ENCODE data around the gene LRRC9. TPM values are rescaled to one million over a fixed set of nuclear protein-coding genes. Genes with fewer than 3 reads are reported as not detected.

Gene LRRC9
- polyA plus RNA-seq, 3 donors: not detected

DNA sequence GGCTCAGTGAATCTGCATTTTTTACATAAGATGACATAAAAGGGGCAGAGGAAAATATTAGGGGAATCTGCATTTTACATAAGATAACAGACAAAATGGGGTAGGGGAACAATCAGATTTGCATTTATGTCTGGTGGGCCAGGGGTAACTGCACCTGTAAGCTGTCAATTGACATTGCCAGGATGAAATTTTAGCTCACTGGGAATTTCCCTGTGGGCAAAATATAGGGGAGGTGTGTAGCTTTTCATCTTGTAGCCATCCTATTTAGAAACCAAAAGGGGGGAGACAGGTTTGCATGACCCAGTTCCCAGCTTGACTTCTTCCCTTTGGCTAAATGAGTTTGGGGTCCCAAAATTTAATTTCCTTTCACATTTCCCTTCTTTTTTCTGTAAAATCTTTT, 175.3 kb downstream of the LRRC9 start:
- Histone ChIP-seq H2AFZ (ENCODE audit: insufficient read depth, low read depth, low read length, poor library complexity, severe bottlenecking) (no peak overlapping the region), H3K9ac (ENCODE audit: insufficient read depth, low read length, poor library complexity, severe bottlenecking) (no peak overlapping the region), H3K79me2 (ENCODE audit: insufficient read depth, low read length) (peaks cover 77% of the 10 kb centered on the region), H3K4me2 (replicated peaks; ENCODE audit: extremely low read depth, low read length, poor library complexity, severe bottlenecking) (no peak overlapping the region), H3K9me3 (replicated peaks in 1 of 2; ENCODE audit: control insufficient read depth in 1 of 2, insufficient read depth in 1 of 2, low read length in 2 of 2) (no peaks in the 10 kb centered on the region), H3K4me3 (replicated peaks in 1 of 3; ENCODE audit: low read depth in 2 of 3, low read length in 3 of 3) (no peak overlapping the region), H3K27ac (ENCODE audit: low read depth in 1 of 2, low read length in 2 of 2) (no peak overlapping the region), H3K4me1 (ENCODE audit: control insufficient read depth in 1 of 2, insufficient read depth in 2 of 2, low read length in 2 of 2) (peaks cover 20 to 35% of the 10 kb centered on the region in 2 donors), H3K27me3 (ENCODE audit: control insufficient read depth in 2 of 2, insufficient read depth in 2 of 2, low read length in 2 of 2) (no peaks in the 10 kb centered on the region), H4K20me1 (ENCODE audit: insufficient read depth, low read length) (no peaks in the 10 kb centered on the region), H3K36me3 (replicated peaks in 1 of 2; ENCODE audit: control insufficient read depth in 1 of 2, insufficient read depth in 2 of 2, low read length in 2 of 2) (peaks cover 7 to 15% of the 10 kb centered on the region in 2 donors)
- Mint-ChIP-seq H3K4me1 (peaks cover 36% of the 10 kb centered on the region), H3K9me3 (peaks cover 0 to 3% (median 0%) of the 10 kb centered on the region in 7 donors), H3K27me3 (ENCODE audit: low read depth in 3 of 3) (no peaks in the 10 kb centered on the region), H3K27ac (no peak overlapping the region), H3K4me3 (no peak overlapping the region), H3K36me3 (peaks cover 20 to 24% of the 10 kb centered on the region in 2 donors)
- no peak for DNase-seq
- TF ChIP-seq, protein P1, sequence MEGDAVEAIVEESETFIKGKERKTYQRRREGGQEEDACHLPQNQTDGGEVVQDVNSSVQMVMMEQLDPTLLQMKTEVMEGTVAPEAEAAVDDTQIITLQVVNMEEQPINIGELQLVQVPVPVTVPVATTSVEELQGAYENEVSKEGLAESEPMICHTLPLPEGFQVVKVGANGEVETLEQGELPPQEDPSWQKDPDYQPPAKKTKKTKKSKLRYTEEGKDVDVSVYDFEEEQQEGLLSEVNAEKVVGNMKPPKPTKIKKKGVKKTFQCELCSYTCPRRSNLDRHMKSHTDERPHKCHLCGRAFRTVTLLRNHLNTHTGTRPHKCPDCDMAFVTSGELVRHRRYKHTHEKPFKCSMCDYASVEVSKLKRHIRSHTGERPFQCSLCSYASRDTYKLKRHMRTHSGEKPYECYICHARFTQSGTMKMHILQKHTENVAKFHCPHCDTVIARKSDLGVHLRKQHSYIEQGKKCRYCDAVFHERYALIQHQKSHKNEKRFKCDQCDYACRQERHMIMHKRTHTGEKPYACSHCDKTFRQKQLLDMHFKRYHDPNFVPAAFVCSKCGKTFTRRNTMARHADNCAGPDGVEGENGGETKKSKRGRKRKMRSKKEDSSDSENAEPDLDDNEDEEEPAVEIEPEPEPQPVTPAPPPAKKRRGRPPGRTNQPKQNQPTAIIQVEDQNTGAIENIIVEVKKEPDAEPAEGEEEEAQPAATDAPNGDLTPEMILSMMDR (IDR thresholded peaks at IDR 0.05): no peak
- intact Hi-C loops (cut with micrococcal nuclease): loop anchor here (10.0 kb wide), 1 partner anchor 150 kb away; the partner anchor contains the start of gene PPM1A (in 2 of the 2)

DNA sequence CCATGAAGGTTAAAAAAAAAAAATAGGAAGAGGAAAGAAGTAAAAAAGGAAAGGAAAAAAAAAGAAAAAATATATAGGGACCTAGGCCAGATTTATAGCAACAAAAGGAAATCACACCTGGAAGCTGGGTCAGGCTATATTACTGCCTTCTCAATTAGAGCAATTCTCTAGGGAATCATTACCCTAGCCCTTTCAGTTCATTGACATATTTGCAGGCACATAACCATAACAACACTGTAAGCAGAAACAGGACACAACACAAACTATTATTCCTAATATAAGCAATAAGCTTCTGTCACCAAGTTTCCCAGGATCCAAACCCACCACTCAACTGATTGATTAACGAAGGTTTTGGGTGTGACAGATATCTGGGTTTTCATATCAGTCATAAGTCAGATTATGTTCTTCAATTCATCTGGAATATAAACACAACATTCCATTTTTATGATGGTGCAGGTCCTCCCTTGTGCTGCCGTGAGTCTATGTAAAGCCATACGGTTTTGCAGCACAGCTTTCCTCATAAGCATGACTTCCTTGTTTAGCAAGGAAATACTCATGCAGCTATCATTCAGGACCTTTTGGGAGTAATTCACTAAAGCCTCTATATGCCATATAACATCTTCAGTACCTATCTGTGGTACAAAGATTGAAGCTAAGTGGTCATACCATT, 176.0 kb downstream of the LRRC9 start:
- no peaks in the 10 kb centered on the region for H4K20me1 ChIP-seq (ENCODE audit: insufficient read depth, low read length)
- intact Hi-C loops (cut with micrococcal nuclease): loop anchor here (10.0 kb wide), 1 partner anchor 149 kb away; the partner anchor contains the start of gene PPM1A (in 2 of the 2)
- H3K27me3 ChIP-seq (ENCODE audit: control insufficient read depth in 2 of 2, insufficient read depth in 2 of 2, low read length in 2 of 2): no peaks in the 10 kb centered on the region
- DNase-seq: no peak
- H3K27ac Mint-ChIP-seq: peak overlapping the region in 1 of 7 donors; percentile 15
- no peak overlapping the region for H3K27ac ChIP-seq (ENCODE audit: low read depth in 1 of 2, low read length in 2 of 2)
- H3K4me1 ChIP-seq (ENCODE audit: control insufficient read depth in 1 of 2, insufficient read depth in 2 of 2, low read length in 2 of 2): peaks cover 18 to 32% of the 10 kb centered on the region in 2 donors
- peaks cover 0 to 3% (median 0%) of the 10 kb centered on the region in 7 donors for H3K9me3 Mint-ChIP-seq
- TF ChIP-seq, protein P1 (IDR thresholded peaks at IDR 0.05): no peak
- H3K27me3 Mint-ChIP-seq (ENCODE audit: low read depth in 3 of 3): no peaks in the 10 kb centered on the region
- H3K79me2 ChIP-seq (ENCODE audit: insufficient read depth, low read length): peaks cover 84% of the 10 kb centered on the region
- no peak overlapping the region for H3K4me3 Mint-ChIP-seq
- H3K9ac ChIP-seq (ENCODE audit: insufficient read depth, low read length, poor library complexity, severe bottlenecking): no peak overlapping the region
- no peak overlapping the region for H2AFZ ChIP-seq (ENCODE audit: insufficient read depth, low read depth, low read length, poor library complexity, severe bottlenecking)
- no peak overlapping the region for H3K4me3 ChIP-seq (replicated peaks in 1 of 3; ENCODE audit: low read depth in 2 of 3, low read length in 3 of 3)
- H3K36me3 Mint-ChIP-seq: peaks cover 24 to 25% of the 10 kb centered on the region in 2 donors
- H3K4me2 ChIP-seq (replicated peaks; ENCODE audit: extremely low read depth, low read length, poor library complexity, severe bottlenecking): no peak overlapping the region
- H3K9me3 ChIP-seq (replicated peaks in 1 of 2; ENCODE audit: control insufficient read depth in 1 of 2, insufficient read depth in 1 of 2, low read length in 2 of 2): no peaks in the 10 kb centered on the region
- 30% methylated on average over 2 of the region's 3 CpGs for WGBS (ENCODE audit: insufficient coverage)
- peaks cover 34% of the 10 kb centered on the region for H3K4me1 Mint-ChIP-seq
- peaks cover 7 to 15% of the 10 kb centered on the region in 2 donors for H3K36me3 ChIP-seq (replicated peaks in 1 of 2; ENCODE audit: control insufficient read depth in 1 of 2, insufficient read depth in 2 of 2, low read length in 2 of 2)

All from CD14-positive monocyte (primary cell).